Effector CD4-positive, alpha-beta T cell (primary cell): ENCODE data around the gene SMARCE1.

Source experiments
- DNase-seq: peaks from one replicate; pipeline ENCODE4 v3.0.0-alpha.2; 2020
- total RNA-seq: gene quantifications from one replicate; lab custom pipeline; 2026; lab: John Stamatoyannopoulos, UW

SMARCE1 gene
- total RNA-seq: 28.0 reads per million, percentile 54 among the genes with 10 or more reads in this experiment

GRCh38 chr17:40647624-40648383 lies at the start of gene SMARCE1:
TSS of gene SMARCE1 (minus strand) at chr17:40647818. CDS start at chr17:40645802, 2,016 bp downstream.
- DNase-seq: peak; percentile 58

GRCh38 chr17:40697297-40697696 lies 49.7 kb upstream of the SMARCE1 start:
- no peak for DNase-seq

- no peak for DNase-seq
These were observed 49.0 kb upstream of the SMARCE1 start for GRCh38 chr17:40696651-40697072.

- DNase-seq: no peak
These were observed 48.4 kb upstream of the SMARCE1 start for GRCh38 chr17:40695874-40696472.

- no peak for DNase-seq
These were observed 47.0 kb upstream of the SMARCE1 start for GRCh38 chr17:40694584-40694983.

GRCh38 chr17:40687106-40687505 lies 39.5 kb upstream of the SMARCE1 start:
- no peak for DNase-seq

- DNase-seq: no peak
These were observed 38.6 kb upstream of the SMARCE1 start for GRCh38 chr17:40686192-40686591.

GRCh38 chr17:40680998-40681397 lies 33.4 kb upstream of the SMARCE1 start:
- DNase-seq: no peak

- no peak for DNase-seq
These were observed 31.9 kb upstream of the SMARCE1 start for GRCh38 chr17:40679523-40679907.

- no peak for DNase-seq
These were observed 31.4 kb upstream of the SMARCE1 start for GRCh38 chr17:40678902-40679522.

- DNase-seq: no peak
These were observed 28.3 kb upstream of the SMARCE1 start for GRCh38 chr17:40675905-40676304.

- DNase-seq: no peak
These were observed 25.0 kb upstream of the SMARCE1 start for GRCh38 chr17:40672654-40673053.

- DNase-seq: no peak
These were observed 23.7 kb upstream of the SMARCE1 start for GRCh38 chr17:40671282-40671681.

GRCh38 chr17:40666331-40666730 lies 18.7 kb upstream of the SMARCE1 start:
- DNase-seq: no peak

- no peak for DNase-seq
These were observed 17.1 kb upstream of the SMARCE1 start, which contains the start of gene KRT222 for GRCh38 chr17:40664582-40665333. TSS of gene KRT222 (minus strand) at chr17:40665177. CDS start at chr17:40665099, 78 bp downstream.

GRCh38 chr17:40663252-40663651 lies 15.6 kb upstream of the SMARCE1 start:
- no peak for DNase-seq

- no peak for DNase-seq
These were observed 12.3 kb upstream of the SMARCE1 start for GRCh38 chr17:40659911-40660310.

GRCh38 chr17:40658396-40658795 lies 10.8 kb upstream of the SMARCE1 start:
- no peak for DNase-seq

- DNase-seq: no peak
These were observed 4.3 kb upstream of the SMARCE1 start for GRCh38 chr17:40651939-40652338.

- DNase-seq: no peak
These were observed 858 bp upstream of the SMARCE1 start for GRCh38 chr17:40648384-40648968.

GRCh38 chr17:40646791-40647623 lies 611 bp downstream of the SMARCE1 start:
- no peak for DNase-seq

GRCh38 chr17:40645943-40646342 lies 1.7 kb downstream of the SMARCE1 start:
- no peak for DNase-seq
